NCI-H187 treated with DMSO at 0.1 percent for 48 hours (cell line): ENCODE data around the gene CCIN.
"Not testable (repeated sequence)": the region's sequence is repeated elsewhere in the genome, so short reads cannot be mapped to it uniquely, and the experiment has no call there.

ENCODE experiments used
- DNase-seq: peaks from one replicate; lab custom pipeline; 2025; lab: John Stamatoyannopoulos, UW

The CCIN gene

DNA sequence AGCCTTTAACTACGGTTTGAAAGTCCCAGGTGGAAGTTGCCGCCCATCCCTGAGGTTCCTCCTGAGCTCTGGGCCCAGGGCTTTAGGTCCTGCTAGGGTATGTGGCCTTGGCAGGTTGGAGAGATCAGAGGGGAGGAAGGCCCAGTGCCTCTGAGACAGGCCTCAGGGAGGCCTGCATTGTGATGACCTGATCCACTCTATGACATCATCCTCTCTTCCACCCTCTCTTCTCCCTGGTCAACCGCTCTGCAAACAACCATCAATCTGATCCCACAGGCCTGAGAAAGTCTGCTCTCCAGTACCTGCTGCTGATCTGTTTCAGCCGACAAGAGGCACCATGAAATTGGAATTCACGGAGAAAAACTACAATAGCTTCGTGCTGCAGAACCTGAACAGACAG lies at the start of gene CCIN:
Gene CCIN (plus strand): TSS at position 223 of the 400 bp plus-strand sequence. CDS start 115 bp downstream, at position 338.
- DNase-seq = no peak

DNA sequence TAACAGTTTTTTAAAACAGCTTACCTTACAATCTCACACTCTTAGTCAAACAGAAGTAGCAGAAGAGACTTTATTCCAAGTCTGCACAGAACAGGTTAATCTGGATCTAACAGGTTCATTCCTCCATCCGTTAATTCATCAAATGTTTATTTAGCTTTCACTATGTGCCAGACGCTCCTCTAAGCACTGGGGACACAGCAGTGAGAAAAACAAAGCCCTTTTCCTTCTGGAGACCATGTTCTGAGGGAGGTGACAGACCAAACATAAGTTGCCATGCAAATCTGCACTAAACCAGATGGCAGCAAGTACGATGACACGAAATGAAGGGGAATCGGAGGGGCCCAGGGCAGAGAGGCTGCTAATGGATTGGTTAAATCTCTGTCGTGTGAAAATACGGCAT lies 49.7 kb upstream of the CCIN start:
- DNase-seq = no peak

DNA sequence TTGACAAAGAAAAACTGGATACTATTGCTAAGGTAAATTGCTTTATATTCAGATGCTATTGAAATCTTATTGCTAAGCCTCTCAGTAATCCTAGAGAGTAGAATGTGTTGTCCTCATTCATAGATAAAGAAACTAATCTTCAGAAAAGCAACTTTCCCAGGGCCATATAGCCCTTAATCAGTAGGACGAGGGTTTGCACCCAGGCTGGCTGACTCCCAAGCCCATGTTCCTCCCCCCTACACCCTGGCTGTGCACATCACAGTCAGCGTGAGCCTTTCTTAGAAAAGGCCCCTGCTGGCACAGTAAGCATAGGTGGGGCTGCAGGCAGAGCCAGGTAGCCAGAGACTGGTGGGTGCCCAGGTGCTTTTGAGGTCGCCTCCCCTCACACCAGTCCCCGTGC lies 48.5 kb upstream of the CCIN start:
- no peak for DNase-seq

DNA sequence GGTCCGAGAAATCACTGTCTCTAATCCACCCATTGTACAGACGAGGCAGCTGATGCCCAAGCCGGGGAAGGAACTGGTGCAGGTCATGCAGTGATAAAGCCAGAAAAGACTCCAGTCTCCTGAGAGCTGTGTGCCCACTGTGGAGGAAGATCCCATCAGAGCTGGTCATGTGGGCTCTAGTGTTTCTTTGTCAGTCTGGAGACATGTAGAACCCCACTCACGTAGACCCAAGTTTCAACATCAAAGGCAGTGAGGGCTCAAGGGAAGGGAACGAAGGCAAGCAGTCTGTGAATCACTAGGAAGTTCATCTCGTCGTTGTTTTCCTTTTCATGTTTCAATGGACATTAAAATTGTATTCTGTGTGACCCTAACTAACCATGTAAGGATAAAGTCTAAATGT lies 47.2 kb upstream of the CCIN start:
- DNase-seq = no peak

DNA sequence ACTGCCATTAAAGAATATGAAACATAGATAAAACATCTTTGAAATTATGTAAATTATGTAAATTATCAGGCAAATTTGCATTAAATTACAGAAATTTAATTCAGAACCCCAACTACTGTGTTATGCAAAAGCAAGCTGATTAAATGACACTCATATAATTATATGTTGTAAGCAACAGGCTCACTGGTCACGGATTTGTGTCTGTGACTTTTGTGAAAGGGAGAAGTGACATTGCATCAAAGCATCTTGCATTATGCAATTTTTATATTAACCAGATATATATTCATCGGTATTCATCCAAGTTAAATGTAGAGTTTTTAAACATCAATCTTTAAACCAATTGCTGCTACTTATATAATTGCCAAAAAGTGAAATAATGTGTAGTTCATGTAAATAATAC lies 45.7 kb upstream of the CCIN start:
- no peak for DNase-seq

DNA sequence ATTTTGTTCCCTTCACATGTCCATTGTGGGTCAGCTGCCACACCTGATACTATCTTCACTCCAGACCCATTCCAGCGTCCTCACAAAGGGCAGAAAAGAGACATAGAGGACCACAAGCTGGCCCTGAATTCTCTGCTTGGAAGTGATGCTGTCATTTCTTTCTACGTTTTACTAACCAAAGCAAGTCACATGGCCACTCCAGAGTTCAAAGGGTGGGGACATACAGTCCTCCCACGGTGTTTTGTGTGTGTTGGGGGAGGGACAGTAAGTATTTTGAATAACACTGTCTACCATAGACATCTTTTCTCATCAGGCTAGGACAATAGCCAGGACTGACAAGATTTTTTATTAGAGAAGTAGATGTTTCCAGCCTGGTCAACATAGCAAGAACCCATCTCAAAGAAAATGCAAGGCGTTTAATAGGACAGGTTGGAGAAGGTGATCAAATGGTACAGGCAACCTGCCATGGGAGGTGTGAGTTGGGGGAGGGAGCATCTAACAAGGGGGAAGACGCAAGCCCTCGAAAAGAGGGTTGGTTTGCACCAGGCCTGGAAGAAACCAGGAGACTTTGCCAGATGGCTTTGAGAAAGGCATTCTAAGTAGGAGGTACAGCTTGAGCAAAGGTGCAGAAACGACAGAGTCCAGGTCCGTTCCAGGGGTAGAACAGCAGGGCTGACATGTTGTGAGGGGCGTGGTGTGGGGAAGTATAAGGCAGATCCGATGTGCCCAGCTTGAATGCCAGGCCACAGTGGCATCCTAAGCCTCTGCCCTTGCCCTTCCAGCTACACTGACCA lies 43.9 kb upstream of the CCIN start:
- no peak for DNase-seq

DNA sequence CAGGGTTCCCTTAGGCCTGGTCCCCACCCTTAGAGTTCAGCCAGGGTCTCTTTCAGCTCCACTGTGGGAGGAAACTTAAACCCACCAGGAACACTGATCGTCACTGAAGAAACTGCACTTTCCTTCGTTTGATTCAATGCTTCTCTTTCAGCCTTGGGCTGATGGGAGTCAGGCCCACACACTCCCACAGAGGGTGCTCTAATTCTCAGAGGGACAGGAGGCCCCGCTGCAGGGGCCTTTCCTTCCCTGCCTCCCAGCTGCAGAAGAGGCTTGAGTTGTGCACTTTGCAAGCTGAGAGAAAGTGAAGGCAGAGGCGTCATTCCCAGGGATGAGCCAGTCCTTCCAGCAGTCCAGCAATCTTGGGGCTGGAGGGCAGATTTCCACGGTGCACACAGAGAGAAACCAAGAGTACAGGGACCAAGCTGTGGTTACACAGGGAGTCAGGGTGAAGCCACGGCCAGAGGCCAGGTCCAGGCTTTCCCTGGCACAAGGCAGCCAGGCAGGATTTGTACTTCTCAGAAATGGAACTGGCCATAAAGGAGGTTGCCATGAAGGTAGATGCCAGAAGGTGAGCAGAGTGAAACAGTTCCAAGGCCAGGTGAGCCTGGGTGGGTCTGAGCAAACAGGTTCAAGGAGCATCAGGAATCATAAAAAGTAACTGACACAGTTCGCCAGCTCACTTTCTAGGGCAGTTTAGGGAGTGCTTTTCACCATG lies 43.0 kb upstream of the CCIN start:
- DNase-seq = no peak

DNA sequence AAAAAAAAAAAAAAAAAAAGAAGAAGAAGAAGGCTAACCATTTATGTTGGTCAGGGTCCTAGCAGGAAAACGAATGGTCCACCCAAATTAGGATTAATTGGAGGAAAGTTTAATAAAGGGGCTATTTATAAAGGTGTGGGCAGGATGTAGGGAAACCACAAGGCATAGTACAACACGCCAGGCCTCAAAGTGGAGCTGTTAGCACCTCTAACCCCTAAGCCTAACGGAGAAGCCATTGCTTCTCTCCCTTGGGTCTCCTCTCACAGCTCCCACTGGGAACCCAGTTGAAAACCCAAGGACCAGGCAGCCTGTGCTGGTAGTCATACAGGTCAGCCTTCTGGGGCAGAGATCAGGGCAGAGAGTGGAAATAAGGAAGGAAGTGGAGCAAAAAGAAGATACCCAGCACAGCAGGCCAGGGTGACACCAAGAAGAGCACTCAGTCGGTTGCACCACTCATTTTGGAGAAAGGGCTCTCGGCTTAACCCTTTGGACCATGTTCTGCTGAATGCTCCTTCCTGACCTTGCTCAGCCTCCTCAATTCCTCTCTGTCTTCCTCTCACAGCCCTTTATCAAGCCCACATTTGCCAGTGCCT lies 41.4 kb upstream of the CCIN start:
- no peak for DNase-seq

DNA sequence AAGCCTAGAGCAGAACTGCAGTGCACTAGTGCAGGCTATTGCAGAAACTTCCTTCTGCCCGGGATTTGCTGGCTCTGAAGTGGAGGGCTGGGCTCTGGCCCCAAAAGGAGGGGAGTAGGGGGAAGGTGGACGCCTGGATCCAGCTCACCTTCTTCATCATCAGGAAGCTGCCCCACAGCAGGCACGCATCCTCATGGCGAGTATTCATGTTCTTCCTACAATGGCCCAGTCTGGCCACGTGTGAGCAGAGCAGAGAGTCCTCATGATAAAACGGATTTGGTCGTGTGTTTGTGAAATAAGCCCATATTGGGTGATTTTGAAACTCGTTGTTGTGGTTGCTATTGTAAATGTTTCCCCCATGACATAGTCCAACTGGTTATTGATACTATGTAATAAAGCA lies 40.8 kb upstream of the CCIN start:
- DNase-seq = no peak

DNA sequence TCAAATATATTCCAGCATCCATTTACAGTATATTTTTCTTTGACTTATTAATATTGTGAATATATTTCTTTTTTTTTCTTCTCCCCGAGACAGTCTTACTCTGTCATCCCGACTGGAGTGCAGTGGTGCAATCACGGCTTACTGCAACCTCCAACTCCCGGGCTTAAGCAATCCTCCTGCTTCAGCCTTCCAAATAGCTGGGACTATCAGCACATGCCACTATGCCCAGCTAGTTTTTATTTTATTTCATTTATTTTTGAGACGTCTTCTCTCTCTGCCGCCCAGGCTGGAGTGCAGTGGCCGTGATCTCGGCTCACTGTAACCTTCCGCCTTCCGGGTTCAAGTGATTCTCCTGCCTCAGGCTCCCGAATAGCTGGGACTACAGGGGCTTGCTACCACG lies 40.0 kb upstream of the CCIN start:
- DNase-seq = no peak

DNA sequence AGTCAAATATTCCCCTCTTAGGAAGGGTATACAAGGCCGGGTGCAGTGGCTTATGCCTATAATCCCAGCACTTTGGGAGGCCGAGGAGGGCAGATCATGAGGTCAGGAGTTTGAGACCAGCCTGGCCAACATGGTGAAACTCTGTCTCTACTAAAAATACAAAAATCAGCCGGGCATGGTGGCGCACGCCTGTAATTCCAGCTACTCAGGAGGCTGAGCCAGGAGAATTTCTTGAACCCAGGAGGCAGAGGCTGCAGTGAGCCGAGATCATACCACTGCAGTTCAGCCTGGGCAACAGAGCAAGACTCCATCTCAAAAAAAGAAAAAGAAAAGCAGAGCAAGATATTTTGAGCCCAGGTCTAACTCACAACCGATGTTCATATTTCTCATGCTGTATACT lies 37.5 kb upstream of the CCIN start:
- DNase-seq = not testable (repeated sequence)

DNA sequence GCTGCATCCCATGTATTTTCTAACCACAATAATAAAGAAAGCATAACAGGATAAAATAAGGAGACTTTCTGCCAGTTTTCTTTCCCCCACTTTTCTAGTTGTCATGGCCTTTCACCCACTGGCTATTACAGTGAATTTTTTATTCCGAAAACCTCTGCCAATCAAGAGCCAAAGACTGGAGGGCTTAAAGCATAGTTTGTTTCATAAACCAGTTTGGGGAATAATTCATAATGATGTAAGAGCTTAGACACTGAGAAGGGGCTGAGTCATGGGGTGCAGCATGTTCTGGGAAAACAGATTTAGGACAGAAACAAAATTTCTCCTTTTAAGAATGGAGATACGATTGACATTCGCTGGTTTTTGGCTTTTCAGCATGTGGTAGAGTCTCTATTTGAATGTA lies 37.1 kb upstream of the CCIN start:
- DNase-seq = no peak

DNA sequence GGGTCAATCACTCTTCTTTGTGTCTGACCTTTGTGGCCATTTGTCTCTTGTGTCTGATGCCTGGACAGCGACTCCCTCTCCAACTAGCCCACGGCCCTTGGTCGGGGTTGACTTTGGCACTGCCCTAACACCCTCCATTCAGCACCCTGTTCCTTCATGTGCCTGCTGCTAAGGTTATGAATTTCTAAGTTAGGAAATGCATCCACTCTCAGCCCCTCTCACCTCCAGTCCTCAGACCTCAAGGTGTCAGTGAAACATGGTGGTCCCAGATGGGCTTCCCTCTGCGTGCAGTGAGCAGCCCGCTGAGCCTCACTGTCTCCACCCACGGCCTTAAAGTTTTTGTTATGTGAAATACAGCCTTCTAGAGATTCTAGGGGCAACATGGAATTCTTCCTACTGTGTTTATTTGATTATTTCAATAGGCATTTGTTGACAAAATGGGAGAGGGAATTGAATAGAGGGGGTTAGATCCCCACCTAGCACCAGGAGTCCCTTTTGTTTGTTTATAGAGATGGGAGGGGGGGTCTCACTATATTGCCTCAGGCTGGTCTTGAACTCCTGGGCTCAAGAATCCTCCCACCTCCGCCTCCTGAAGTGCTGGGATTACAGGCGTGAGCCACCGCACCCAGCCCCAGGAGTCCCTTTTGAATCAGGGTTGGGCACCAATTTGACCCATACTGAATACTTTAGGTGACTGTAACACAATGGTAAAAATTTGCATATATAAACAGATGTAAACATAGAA lies 34.3 kb upstream of the CCIN start:
- no peak for DNase-seq

DNA sequence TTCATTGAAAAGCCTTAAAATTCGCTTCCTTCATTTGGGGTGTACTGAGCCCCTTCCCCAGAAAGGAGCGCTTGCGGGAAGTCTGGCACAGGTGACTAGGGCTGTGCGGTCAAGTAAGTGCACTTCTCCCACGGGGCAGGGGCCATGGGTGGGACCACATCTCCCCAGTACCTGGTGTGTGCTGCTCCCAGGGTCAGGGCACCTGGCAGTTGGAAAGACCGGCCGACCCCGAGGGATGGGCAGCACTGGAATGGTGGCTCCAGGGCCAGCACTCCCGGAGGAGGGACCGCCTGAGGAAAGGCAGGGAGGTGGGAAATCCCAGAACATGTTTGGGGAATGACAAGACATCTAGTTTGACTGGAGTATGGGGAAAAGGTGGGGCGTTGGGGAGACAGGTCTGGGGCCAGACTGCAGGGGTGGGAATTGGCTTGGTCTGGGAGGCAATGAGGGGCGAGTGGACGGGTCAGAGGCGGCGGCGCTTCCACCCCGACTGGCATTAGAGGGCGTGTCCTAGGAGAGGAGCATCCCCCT lies 33.4 kb upstream of the CCIN start:
- no peak for DNase-seq

DNA sequence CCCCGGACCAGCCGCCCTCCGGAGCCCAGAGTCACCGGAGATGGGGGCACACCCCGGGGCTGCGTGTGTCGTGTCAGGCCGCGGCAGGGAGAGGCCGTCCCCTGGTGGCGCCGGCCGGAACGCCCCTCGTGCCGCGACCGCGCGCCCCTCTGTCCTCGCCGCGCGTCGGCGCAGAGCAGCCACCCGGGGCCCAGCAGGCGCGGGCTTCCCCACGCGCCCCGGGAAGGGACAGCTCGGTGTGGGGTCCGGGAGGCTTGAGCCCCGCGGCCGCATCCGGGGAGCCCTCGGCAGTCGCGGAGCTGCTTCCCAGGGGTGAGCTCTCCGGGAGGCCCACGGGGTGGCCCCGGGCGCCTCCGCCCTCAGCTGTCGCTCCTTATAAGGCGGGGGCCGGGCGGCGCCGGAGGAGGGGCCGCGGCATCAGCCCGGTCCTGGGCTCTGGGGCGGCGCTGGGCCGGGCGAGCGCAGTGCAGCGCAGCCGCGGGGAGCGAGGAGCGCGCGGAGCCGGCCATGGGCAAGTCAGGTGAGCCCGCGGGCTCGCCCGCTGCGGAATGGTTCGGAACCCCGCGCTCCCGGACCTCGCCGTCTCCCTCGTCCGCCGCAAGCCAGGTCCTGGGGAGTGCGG lies 32.8 kb upstream of the CCIN start, which contains the start of gene GLIPR2:
Gene GLIPR2 (plus strand): TSS at position 462 of the 622 bp plus-strand sequence. CDS start 46 bp downstream, at position 508.
- no peak for DNase-seq

DNA sequence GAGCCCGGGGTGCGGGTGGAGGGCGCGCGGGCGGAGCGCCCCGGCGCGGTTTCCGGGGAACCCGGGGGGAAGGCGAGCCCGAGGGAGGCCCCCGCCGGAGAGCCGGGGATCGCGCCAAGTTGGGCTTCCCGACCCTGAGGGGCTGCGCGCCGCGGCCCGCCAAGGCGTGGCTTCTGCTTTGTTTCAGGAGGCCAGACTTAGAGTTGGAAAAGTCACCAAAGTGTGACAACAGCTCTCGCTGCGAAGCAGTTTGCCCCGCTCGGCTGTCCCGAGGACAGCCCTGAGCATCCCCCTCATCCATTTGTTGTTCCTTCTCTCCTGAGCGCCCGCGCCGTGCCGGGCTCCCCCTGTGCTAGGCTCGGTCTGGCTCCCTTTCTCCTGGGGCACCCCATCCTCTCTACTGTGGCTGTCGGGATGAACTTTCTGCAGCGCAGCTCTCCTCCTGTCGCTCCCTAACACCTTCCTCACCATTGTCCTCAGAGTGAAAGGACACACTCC lies 32.2 kb upstream of the CCIN start:
- no peak for DNase-seq

DNA sequence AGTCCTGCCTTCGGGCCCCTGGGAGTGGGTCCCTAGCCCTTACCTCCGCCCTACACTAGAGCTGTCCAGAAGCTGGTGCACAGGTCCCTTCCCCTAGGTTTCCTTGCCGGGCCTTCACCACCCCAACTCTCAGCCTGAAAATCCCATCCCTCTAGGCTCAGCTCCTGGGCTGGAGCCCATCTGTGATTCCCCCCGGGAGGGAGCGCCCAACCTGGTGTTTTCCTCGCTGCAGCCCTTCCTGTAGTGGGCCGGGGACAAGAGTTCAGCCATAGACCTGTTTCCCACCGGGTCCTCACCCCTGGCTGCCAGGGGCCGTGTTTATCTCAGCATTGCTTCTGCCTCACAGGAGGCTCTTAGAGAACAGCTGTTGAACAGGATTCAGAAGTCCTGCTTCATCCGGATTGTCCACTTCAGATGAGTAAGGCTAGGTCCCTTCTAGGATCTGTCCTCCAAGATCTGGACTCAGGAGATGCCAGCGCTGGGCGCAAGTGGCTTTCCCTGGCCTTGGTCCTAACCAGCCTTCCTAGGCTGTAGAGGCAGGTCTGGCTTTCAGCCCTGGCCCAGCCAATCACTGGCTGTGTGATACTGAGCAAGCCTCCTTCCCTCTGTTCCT lies 31.7 kb upstream of the CCIN start:
- DNase-seq = no peak

DNA sequence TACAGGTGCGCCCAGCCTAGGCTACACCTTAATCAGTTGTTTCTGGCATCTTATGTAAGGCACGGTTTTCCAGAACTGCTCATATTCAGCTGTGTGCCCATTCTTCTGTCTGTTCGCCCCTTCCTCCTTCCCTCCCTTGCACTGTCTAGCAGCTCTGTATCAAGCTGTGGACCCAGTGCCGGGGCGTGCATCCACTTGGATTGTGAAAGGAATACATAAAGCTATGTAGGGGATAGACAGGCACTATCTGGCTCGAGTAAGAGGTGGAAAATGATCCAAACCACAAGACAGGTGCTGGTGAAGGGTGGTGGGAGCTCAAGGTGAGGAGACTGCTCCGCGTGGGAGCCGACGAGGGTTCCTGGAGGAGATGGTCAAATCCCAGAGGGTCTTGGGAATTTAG lies 30.7 kb upstream of the CCIN start:
- DNase-seq = no peak

DNA sequence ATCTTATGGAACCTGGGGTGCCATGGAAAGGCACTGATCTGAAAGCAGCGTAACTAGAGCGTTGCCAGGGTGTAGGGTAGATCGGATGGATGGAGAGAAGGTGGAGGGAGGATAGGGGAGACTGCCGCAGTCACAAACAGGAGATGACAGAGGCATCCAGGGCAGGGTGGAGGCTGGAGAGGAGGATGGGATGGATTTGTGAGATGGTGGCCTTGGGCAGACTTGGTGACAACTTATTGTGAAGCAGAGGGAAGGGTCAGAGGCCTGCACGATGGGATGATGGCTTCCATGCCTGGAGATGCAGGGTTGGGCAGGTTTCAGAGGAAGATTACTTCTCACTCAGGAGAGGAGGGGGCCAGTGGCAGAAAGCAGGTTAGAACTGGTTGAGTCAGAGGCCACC lies 30.3 kb upstream of the CCIN start:
- no peak for DNase-seq

DNA sequence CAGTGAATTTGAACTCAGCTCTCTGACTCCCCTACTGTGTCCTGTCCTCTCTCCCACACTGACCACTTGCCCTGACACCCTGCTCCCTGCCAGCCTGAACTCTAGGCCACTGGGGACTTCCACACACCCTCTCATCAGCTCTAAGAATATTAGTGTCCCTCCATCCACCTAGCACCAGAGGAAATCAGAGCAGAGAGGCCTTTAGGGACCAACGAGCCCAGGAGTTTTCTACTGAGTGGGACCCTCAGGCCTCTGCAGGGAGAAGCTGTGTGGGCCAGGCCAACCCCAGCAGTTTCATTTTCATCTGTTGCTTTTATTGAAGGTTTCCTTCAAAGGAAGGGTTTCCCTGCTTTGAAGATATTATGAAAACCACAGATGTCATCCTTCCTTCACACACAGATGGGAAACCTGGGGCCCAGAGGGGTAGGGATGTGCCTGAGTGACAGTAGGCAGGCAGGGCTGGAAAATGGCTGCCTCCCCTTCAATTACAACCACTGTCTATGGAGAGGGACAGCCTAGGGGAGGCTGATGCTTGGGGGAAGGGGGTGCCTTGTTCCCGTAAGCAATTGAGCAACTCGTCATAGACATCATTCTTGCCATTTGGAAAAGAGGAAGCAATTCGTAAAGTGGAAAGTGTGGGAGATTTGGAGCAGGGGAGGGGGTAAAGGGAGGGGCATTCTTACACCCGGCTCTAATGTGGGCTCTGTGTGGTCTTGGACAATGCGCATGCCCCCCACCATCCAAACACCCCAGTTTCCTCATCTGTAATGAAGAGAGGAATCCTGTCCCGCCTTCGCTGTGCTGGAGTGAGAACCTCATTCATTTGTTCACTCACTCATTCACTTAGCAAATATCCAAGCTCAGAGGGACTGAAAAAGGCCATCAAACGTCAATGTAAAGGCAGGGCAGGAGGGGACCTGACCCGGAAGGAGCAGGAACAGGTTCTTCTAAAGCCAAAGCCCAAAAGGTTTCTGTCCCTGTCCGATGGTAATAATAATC lies 28.8 kb upstream of the CCIN start:
- DNase-seq = no peak
